Psoas muscle (tissue), 8 donors: ENCODE results near the gene RPL7L1. TPM values are rescaled to one million over a fixed set of nuclear protein-coding genes. Genes with fewer than 3 reads are reported as not detected.
"Not testable (repeated sequence)": the region's sequence is repeated elsewhere in the genome, so short reads cannot be mapped to it uniquely, and the experiment has no call there.

Experiments used
- ATAC-seq, 4 donors: fragments of 200-7000 bp; cut with Tn5 transposase; one replicate each; pipeline ENCODE4 v1.9.1; 2020; ENCODE audit warnings: moderate library complexity in 3 of 4, mild to moderate bottlenecking in 2 of 4
- DNase-seq, 2 donors: peaks; one replicate each; pipeline ENCODE4 v3.0.0-alpha.2; 2020
- H3K27ac ChIP-seq: fragments of 200-600 bp; one replicate; pipeline ENCODE4 v1.8.0; 2022
- H3K27me3 ChIP-seq, 3 donors: fragments of 200-600 bp in 1 of 3; one replicate each; pipeline versions ENCODE4 v1.6.1 to v1.8.0; 2013 to 2022; ENCODE audit warnings: low read length in 2 of 3, mild to moderate bottlenecking in 2 of 3, moderate library complexity in 1 of 3; ENCODE audit not compliant: insufficient read depth in 3 of 3
- H3K36me3 ChIP-seq, 2 donors: fragments of 200-600 bp in 1 of 2; one replicate each; pipeline versions ENCODE4 v1.6.1 to v1.8.0; 2013 to 2022; ENCODE audit warnings: low read depth in 1 of 2, mild to moderate bottlenecking in 1 of 2, moderate library complexity in 1 of 2; ENCODE audit not compliant: insufficient read depth in 1 of 2
- H3K4me1 ChIP-seq: fragments of 200-600 bp; one replicate; pipeline ENCODE4 v1.8.0; 2022
- H3K4me3 ChIP-seq: fragments of 200-600 bp; one replicate; pipeline ENCODE4 v1.8.0; 2022; ENCODE audit warnings: mild to moderate bottlenecking
- H3K9me3 ChIP-seq: fragments of 200-600 bp; one replicate; pipeline ENCODE4 v1.8.0; 2022
- WGBS, 3 donors: extraction: QIAGEN DNeasy Blood & Tissue Kit; methylation state at CpG; one replicate each; pipeline versions ENCODE4 v1.1.6 to v1.1.7; 2013; 5-methylcytosine and 5-hydroxymethylcytosine counted together
- intact Hi-C, 2 donors: fragments of 100-400 bp; cut with DNase I; formaldehyde crosslinking; loops; one replicate each; pipeline versions ENCODE4 v1.11.0 to v1.14.2; 2022
- polyA plus RNA-seq, 3 donors: library from polyadenylated mRNA; stranded (reverse); fragments of 200-250 nt; gene quantifications; one replicate each; pipeline ENCODE4 v1.2.3, GENCODE V29; 2013
- total RNA-seq, 4 donors: library from RNA; stranded (reverse); fragmentation: NEBNext Ultra II Directional in 2 of 4; extraction: Animal tissue kit (Norgen Biotek cat#: 25700) in 2 of 4; gene quantifications; one replicate each; pipeline versions ENCODE4 v1.2.1 to v1.2.4, GENCODE V29; 2021 to 2023
- TF ChIP-seq, protein P1 (sequence below): fragments of 200-600 bp; IDR thresholded peaks from one replicate; pipeline ENCODE4 v1.8.0; 2022; ENCODE audit warnings: antibody characterized with exemption
- donor health status: healthy with polysubstance abuse.
- donor health status: DM: no; HTN: no; CAD: no; lungs with moderate emphysema.
- donor health status: Bipolar disorder and iron deficiency.
- donor health status: healthy.
- donor health status: DM: yes; HTN: yes; CAD: no.
- donor health status: DM: no; HTN: no; CAD: no.
- donor health status: DM: no; HTN: no; CAD: no.
- donor health status: DM: yes; HTN: yes; CAD: no.

Gene RPL7L1
- total and polyA plus RNA-seq, 7 donors: 35.5 to 107 (median 68.7) TPM

DNA sequence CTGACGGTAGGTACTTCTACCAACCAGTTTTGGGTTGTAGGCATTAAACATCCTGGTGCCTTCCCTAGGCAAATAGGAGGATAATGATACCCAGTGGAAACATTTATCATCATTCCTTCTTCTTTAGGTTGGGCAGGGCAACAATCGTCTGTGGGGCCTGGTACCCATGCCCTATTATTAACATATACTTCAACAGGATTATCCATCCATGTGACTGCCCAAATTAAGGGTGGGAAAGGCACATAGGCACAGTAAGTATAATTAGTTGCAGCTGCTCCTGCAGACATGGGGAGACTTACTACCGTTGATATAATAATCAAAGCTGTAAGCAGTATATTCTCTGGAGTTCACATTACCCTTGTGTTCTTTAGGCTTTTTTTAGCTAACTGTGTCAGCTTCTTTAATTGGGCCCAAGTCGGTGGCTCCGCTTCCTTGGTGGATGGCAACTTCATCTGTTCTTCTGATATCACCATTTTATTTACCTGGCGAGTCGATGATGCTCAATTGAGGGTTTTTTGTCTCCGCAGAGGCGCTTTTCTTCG is 16.8 kb downstream of the RPL7L1 start:
- ATAC-seq: peak in 3 of 4 donors; percentile 62 to 89 (median 77)
- intact Hi-C loops: loop anchor here in 1 of 2 donors (5.0 to 10.0 kb wide), 2 partner anchors 234 to 619 kb away; partner anchors contain the start of genes LRRC73, POLR1C and YIPF3
- H3K27ac ChIP-seq: peak overlapping the region; percentile 67
- peaks cover 4% of the 10 kb centered on the region for H3K4me1 ChIP-seq
- H3K9me3 ChIP-seq: no peaks in the 10 kb centered on the region
- H3K27me3 ChIP-seq: no peaks in the 10 kb centered on the region
- no peak for DNase-seq
- no peak overlapping the region for H3K4me3 ChIP-seq
- TF ChIP-seq, protein P1, sequence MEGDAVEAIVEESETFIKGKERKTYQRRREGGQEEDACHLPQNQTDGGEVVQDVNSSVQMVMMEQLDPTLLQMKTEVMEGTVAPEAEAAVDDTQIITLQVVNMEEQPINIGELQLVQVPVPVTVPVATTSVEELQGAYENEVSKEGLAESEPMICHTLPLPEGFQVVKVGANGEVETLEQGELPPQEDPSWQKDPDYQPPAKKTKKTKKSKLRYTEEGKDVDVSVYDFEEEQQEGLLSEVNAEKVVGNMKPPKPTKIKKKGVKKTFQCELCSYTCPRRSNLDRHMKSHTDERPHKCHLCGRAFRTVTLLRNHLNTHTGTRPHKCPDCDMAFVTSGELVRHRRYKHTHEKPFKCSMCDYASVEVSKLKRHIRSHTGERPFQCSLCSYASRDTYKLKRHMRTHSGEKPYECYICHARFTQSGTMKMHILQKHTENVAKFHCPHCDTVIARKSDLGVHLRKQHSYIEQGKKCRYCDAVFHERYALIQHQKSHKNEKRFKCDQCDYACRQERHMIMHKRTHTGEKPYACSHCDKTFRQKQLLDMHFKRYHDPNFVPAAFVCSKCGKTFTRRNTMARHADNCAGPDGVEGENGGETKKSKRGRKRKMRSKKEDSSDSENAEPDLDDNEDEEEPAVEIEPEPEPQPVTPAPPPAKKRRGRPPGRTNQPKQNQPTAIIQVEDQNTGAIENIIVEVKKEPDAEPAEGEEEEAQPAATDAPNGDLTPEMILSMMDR: no peak
- WGBS, 3 donors: 59 to 69% (median 61%) methylated on average over 10 of the region's 10 CpGs
- H3K36me3 ChIP-seq: no peaks in the 10 kb centered on the region

DNA sequence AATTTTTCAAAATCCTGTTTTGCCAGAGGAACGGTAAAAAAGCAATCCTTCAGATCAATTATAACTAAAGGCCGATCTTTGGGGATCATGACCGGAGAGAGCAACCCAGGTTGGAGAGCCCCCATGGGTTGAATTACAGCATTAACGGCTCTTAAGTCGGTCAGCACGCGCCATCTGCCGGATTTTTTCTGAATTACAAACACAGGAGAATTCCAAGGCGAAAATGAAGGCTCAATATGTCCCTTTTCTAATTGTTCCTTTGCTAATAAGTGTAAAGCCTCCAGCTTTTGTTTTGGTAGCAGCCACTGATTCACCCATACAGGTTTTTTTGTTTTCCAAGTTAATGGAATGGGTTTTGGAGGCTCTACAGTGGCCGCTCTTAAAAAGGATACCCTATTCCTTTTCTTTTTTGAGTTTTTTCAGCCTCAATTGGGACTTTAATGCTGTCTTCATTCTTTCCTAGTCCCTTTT is 19.5 kb downstream of the RPL7L1 start:
- Histone ChIP-seq H3K4me1 (no peaks in the 10 kb centered on the region), H3K36me3 (no peaks in the 10 kb centered on the region), H3K9me3 (no peaks in the 10 kb centered on the region), H3K27ac (no peak overlapping the region), H3K4me3 (peak overlapping the region; percentile 13), H3K27me3 (no peaks in the 10 kb centered on the region)
- TF ChIP-seq, protein P1: peak; percentile 74
- WGBS, 3 donors: 9 to 10% (median 10%) methylated on average over 10 of the region's 10 CpGs
- intact Hi-C loops: loop anchor here in 1 of 2 donors (2.0 to 10.0 kb wide), 3 partner anchors 22 to 616 kb away; partner anchors contain the start of genes LRRC73, POLR1C and YIPF3
- DNase-seq (peak in 1 of 2 donors; percentile 22), ATAC-seq (no peak)

DNA sequence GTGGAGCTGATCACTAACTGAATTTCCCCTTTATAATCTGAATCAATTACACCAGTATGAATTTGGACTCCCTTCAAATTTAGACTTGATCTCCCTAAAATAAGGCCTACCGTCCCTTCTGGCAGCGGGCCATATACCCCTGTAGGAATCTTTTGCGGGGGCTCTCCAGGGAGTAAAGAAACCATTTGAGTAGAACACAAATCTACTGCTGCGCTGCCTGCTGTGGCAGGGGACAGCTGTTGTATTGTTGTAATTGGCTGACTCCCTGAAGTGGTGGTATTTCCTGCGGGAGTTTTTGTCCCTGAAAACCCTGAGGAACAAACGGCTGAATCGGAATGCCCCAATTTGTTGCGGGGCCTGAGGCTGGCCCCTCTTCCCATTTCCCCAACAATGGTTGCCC is 20.5 kb downstream of the RPL7L1 start:
- ATAC-seq (no peak), DNase-seq (peak in 1 of 2 donors; percentile 17)
- TF ChIP-seq, protein P1: no peak
- H3K36me3 ChIP-seq: no peaks in the 10 kb centered on the region
- WGBS, 3 donors: 14 to 31% (median 19%) methylated on average over 8 of the region's 8 CpGs
- H3K27ac ChIP-seq: no peak overlapping the region
- no peaks in the 10 kb centered on the region for H3K27me3 ChIP-seq
- no peaks in the 10 kb centered on the region for H3K4me1 ChIP-seq
- intact Hi-C loops: loop anchor here (2.0 to 10.0 kb wide), 5 partner anchors 23 to 615 kb away; partner anchors contain the start of genes LRRC73 (in 1 of the 2), POLR1C (in 1 of the 2) and YIPF3 (in 1 of the 2)
- H3K4me3 ChIP-seq: no peak overlapping the region
- H3K9me3 ChIP-seq: no peaks in the 10 kb centered on the region

DNA sequence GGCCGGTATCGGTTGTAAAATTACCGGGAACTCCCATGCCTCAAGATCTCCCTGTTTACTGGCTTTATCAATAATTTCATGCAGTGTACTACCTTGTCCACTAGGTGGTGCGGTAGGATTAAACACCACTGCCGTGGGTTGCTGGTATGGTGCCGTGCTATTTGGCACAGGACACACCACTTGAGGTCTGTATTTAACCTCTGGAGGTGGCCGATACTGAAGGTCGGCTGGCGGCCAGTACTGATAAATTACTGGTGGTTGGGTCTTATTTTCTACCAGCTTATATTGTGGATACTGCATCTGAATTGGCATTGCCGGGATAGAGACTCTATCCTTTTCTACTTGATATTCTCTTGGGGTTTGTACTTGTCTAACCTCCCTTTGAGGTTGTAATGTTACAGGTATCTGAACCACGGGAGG is 22.1 kb downstream of the RPL7L1 start:
- DNase-seq: peak; percentile 70 to 85
- Histone ChIP-seq H3K4me1 (no peaks in the 10 kb centered on the region), H3K27ac (no peak overlapping the region), H3K27me3 (no peaks in the 10 kb centered on the region), H3K9me3 (no peaks in the 10 kb centered on the region), H3K36me3 (no peaks in the 10 kb centered on the region), H3K4me3 (no peak overlapping the region)
- intact Hi-C loops: loop anchor here (5.0 to 10.0 kb wide), 2 partner anchors 241 to 433 kb away; no protein-coding TSS in a partner anchor
- ATAC-seq: peak; percentile 97 to 99 (median 98)
- TF ChIP-seq, protein P1: peak; percentile 91
- 2 to 6% (median 4%) methylated on average over 11 of the region's 11 CpGs for WGBS, 3 donors

DNA sequence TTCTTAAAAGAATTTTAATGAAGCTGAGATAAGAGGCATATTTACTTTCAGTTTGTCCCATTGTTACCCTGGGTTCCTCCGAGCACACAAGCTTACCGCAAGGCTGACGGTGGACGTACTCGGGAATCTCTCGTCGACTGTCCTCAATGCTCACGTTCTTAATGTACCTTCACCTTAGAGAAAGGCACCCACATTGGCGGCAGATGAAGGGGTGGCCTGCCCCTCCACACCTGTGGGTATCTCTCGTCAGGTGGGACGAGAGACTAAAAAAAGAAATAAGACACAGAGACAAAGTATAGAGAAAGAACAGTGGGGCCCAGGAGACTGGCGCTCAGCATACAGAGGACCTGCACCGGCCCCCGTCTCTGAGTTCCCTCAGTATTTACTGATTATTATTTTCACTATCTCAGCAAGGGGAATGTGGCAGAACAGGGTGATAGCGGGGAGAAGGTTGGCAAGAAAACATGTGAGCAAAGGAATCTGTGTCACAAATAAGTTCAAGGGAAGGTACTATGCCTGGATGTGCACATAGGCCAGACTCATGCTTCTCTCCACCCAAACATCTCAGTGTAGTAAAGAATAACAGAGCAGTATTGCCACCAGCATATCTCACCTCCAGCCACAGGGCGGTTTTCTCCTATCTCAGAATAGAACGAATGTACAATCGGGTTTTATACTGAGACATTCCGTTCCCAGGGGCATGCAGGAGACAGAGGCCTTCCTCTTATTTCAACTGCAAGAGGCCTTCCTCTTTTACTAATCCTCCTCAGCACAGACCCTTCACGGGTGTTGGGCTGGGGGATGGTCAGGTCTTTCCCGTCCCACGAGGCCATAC is 23.2 kb downstream of the RPL7L1 start:
- DNase-seq, H3K27ac ChIP-seq, H3K27me3 ChIP-seq, H3K9me3 ChIP-seq, H3K4me1 ChIP-seq, H3K36me3 ChIP-seq, ATAC-seq, H3K4me3 ChIP-seq: not testable (repeated sequence)
- intact Hi-C loops: loop anchor here (5.0 to 10.0 kb wide), 2 partner anchors 240 to 432 kb away; no protein-coding TSS in a partner anchor
- 81 to 89% (median 87%) methylated on average over 22 of the region's 22 CpGs for WGBS, 3 donors
